GM12892 (cell line): ENCODE data around the gene NFATC4.

Experiments
- POLR2AphosphoS5 ChIP-seq: IDR thresholded peaks from 2 replicates; pipeline ENCODE4 v1.6.1; 2011; ENCODE audit warnings: low read depth, low read length, control low read depth
- TAF1 ChIP-seq: IDR thresholded peaks from 2 replicates; pipeline ENCODE4 v1.6.1; 2011; ENCODE audit warnings: low read depth, mild to moderate bottlenecking, control low read depth, low read length, borderline replicate concordance

- no peak for TF ChIP-seq POLR2AphosphoS5
- TF ChIP-seq TAF1 = no peak
These were observed 26.3 kb downstream of the NFATC4 start for GRCh38 chr14:24394275-24394674.
